Measurements from ENCODE around the gene RNF26.

DNA sequence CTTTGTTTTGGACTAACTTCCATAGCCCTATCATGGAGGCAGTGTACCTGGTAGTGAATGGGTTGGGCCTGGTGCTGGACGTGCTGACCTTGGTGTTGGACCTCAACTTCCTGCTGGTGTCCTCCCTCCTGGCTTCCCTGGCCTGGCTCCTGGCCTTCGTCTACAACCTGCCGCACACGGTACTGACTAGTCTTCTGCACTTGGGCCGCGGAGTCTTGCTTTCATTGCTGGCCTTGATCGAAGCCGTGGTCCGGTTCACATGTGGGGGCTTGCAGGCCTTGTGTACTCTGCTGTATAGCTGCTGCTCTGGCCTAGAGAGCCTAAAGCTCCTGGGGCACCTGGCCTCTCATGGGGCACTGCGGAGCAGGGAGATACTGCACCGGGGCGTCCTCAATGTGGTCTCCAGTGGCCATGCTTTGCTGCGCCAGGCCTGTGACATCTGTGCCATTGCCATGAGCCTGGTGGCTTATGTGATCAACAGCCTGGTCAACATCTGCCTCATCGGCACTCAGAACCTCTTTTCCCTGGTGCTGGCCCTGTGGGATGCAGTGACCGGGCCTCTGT lies 846 bp downstream of the RNF26 start:
- TF ChIP-seq ZNF274 (IDR thresholded peaks at IDR 0.05; ENCODE audit: low read depth, low read length) (no peak), SUZ12 (IDR thresholded peaks at IDR 0.05; ENCODE audit: extremely low read depth, insufficient read depth, insufficient read length) (no peak)

Measured in NT2/D1 (cell line).